ENCODE measurements around the gene CATSPER4.
A peak's percentile ranks its signal among the peaks of the same experiment; 100 is the strongest.

CATSPER4 gene

GRCh38 chr1:26190373-26190987, at the start of gene CATSPER4:
TSS of gene CATSPER4 (plus strand) at chr1:26190602. CDS start at chr1:26190628, 26 bp downstream.
- no peak for DNase-seq

GRCh38 chr1:26142159-26142558, 48.2 kb upstream of the CATSPER4 start:
- DNase-seq: no peak

DNA sequence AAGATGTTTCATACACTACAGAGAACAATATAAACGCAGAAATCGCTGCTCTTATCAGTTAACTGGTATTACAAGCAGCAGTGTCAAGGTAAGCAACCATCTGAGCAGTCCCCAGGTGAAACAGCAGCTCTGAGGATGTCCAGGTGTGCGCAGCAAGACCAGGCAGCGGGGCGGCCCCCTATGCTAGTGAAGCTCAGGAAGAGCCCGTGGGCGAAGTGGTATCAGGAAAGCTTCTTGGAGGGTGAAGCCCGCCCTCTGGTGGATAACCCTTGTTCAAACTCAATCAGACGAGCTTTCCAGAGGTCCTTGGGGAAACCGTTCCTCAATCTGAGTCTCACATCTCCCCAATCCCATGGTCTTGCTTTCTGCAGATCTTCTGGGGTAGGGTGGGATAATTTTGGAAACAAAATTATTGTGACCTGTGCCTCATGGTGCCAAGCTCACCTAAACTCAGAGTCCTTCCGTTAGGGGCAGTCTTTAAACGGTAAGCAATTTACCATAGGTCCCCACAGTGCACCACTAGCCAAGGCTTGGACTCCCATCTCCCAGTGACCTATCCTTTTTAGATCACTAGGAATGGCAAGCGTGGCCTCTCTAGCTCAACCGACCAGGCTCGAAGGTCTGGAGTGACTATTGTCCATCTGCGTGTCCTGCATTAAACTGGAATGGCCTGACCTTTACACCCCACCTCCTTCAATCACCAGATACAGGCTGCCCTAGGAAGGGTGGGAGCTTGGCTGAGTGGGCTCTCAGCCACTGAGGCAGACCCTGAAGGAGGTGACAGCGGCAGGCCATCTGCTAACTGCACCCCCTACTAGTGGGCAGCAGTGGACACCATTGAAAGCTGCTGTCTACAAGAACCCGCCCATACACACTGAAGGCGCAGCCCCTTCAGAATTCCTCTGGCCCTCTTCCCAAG, 45.1 kb upstream of the CATSPER4 start:
- peak; percentile 81 for DNase-seq

DNA sequence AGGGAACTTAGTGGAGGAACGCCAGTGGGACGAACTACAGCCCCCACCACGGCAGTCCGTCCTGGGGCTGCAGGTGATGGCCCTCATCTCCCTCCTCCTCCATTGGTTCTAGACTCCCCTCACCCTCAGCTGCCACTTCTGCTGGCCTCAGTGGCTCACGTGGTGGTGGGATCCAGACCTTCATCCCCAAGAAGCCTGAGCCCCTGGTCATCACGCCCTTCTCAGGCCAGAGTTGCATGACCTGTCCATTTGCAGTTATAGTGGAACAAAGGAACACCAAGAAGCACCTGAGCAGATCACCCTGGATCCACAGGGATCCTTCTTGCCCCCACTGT, 44.5 kb upstream of the CATSPER4 start:
- DNase-seq: no peak

DNA sequence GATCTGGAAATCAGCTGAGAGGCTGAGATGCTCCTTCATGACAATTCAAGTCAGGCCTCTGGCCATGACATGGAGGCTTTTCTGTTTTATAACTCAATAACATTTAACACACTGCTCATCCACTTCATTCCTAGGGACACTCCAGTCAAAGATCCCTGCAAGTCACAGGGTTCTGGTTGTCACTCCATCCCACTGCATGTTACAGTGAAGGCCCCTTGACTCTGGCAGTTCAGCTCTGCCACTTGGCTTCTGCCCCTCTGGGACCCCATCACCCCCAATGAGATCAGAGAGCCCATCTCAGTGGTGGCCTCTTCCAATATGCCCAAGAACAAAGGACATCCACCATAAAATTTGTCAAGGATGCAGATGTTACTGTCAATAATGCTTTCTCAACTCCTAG, 41.5 kb upstream of the CATSPER4 start:
- DNase-seq: peak; percentile 11

DNA sequence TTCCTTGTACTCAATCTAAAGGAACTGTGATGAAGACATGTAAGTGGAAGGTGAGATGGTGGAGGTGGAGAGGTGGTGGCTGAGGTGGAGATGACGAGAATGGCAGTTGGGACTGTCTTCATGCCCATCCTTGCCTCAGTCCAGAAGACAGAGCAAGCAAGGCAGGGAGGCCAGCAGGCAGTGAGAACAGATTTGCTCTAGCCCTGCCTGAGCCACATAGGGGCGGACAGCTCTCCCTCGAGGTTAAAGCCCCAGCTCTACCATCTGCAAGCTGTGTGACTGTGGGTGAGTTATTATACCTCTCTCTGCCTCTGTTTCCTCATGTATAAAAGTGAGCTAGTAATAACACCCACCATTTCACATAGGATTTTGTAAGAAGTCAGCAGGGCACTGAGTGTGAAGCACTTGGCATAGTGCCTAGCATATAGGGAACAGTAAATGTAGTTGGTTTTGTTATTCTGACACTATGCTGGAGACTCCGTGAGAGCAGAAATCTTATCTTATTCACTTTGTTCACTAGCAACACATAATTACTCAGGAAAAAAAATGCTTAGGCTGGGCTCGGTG, 36.4 kb upstream of the CATSPER4 start:
- no peak for DNase-seq

GRCh38 chr1:26154750-26155149, 35.7 kb upstream of the CATSPER4 start:
- no peak for DNase-seq

DNA sequence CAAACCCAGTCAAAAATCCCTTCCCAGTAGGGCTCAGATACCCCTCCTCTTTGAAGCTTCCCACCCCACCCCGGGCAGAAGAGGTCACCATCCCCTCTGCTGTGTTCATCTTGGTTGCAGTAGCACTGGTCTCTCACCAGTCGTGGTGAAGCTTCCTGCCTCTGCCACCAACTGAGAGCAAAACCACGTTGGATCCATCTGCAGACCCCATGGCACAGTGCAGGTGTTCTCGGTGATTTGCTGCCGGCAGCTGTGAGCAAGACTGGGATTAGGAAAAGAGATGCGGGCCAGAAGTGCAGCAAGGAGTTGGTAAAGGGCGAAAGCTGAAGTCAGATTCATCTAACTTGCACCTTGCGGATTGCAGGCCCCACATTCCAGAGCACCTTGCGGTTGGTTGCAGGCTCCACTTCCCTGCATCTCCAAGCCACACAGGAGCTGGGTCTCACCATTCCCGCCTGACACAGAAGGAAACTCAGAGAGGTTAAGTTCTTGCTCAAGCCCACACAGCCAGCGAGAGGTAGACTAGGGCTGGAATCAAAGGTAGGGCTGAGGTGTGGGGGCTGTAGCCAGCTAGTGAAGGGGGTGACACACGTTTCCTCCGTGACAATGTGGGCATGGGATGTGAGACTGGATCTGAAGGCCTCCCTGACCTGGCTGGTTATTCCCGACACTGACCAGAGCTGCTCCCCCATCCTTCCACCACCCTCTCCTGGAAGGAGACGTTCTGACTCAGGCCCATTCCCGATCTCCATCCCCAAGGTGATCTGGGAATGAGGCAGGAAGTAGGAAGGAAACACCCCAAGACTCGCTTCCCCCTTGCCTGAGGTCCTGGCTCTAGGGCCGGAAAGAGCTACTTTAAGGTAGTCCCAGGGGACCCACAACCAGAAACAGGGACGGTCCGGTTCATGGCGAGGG, 34.8 kb upstream of the CATSPER4 start:
- no peak for DNase-seq

DNA sequence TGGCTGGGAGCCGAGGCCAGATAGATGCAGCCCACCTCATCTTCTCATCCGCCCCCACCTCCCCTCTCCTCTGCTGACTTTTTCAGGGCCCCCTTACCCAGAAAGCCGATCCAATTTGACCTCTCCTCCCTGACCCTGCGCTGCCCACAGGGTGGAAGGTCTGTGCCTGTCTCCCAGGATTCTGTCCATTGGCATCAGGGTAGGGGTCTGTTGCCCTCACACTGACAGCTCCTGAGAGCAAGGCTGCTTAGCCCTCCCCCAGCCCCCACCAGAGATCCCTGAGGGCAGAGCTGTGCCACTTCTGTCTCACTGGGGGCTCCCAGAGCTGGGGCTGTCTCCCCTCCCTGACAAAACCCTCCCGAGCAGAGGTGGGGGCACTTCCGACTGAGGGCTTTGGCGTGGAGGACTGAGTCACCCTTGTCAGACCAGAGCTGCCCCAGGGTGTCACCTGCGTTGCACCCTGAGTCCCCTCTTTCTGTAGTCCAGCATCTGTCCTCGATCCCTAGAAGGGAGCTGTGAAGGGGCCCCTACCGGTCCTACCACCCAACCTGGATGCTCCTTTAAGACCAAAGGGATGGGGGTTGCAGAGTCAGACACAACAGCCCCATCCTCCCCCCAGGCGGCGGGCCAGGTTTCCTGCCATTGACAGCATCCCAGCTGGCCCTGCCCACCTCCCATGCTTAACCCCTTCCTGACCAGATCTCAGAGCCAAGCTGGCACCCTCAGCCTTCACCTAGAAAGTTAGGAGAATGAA, 33.9 kb upstream of the CATSPER4 start:
- no peak for DNase-seq

DNA sequence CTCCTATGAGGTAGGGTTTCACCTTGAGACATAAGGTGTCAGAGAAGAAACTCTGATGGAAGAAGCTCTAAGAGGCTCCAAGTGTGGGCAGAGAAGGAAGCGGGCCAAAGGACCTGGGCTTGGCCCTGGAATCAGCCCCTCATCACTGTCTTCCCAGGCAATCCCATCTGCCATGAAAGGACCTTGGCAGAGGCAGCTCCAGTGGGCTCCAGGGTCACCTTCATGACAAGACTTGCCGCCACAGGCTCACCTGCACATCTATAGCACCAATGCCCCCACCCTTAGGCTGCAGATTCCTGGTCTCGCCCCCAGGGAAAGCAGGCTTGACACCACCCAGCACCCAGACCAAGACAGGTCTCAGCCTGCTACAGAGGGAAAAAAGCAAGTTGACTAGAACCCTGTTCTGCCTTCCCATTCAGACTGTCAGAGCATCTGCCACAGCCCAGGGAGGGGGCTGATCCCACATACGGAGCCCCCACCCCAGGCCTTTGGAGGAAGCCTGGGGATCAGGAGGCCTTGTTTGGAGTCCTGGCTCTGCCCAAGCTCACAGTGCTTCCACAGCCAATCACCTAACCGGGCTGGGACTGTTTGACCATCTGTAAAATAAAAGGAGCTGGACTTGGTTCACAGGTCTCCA, 32.0 kb upstream of the CATSPER4 start:
- no peak for DNase-seq

GRCh38 chr1:26158908-26159742, 31.3 kb upstream of the CATSPER4 start, which contains the start of gene FAM110D:
TSS of gene FAM110D (plus strand) at chr1:26159079. CDS start at chr1:26161292, 2,213 bp downstream.
- DNase-seq: no peak

- no peak for DNase-seq
Observed at GRCh38 chr1:26159743-26160039, 30.7 kb upstream of the CATSPER4 start.

GRCh38 chr1:26160527-26161414, 29.6 kb upstream of the CATSPER4 start:
- DNase-seq: no peak

DNA sequence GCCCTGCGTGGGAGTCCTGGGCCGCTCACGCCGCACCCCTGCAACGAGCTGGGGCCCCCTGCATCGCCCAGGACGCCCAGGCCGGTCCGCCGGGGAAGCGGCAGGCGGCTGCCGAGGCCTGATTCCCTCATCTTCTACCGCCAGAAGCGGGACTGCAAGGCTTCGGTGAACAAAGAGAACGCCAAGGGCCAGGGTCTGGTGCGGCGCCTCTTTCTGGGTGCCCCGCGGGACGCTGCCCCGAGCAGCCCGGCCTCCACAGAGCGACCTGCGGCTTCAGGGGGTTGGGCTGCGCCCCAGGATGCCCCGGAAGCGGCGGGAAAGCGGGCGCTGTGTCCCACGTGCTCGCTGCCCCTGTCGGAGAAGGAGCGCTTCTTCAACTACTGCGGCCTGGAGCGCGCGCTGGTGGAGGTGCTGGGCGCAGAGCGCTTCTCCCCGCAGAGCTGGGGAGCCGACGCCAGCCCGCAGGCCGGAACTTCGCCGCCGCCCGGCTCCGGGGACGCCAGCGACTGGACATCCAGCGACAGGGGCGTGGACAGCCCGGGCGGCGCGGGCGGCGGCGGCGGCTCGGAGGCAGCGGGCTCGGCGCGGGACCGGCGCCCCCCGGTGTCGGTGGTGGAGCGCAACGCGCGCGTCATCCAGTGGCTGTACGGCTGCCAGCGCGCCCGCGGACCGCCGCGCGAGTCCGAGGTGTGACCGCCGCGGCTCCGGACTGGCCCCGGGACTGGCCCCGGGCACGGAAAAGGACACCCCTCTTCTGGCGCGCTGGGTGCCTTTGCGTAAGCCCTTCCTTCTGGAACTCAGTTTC, 28.8 kb upstream of the CATSPER4 start:
- DNase-seq: peak; percentile 60

- DNase-seq: no peak
Observed at GRCh38 chr1:26162220-26162709, 28.1 kb upstream of the CATSPER4 start.

DNA sequence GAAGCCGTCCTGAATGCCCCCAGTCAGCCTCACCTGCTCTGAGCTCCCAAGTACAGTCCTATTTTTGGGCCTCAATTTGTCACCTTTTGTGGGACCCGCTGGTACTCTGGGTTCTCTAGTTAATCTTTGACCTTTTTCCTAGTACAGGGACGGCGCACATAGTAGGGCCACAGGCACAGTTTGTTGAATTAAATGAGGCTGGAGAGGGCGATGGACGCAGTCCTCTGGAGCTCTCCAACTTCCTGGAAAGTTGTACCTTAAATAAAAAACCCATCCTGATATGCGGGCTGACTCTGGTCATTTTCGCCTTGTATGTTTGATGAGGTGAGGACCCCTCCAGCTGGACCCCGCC, 26.7 kb upstream of the CATSPER4 start:
- DNase-seq: no peak

GRCh38 chr1:26164036-26164860, 26.2 kb upstream of the CATSPER4 start:
- peak; percentile 71 for DNase-seq
